Measurements from ENCODE around the gene NDE1.

GRCh38 chr16:15769239-15769638, 119.2 kb downstream of the NDE1 start:
- TF ChIP-seq CTCF (IDR thresholded peaks at IDR 0.05) (no peak), EZH2 (IDR thresholded peaks at IDR 0.05; ENCODE audit: borderline replicate concordance, insufficient read depth, low read depth, low read length, poor library complexity, severe bottlenecking) (no peak)
